ENCODE measurements around the gene ANKRD55. TPM values are rescaled to one million over a fixed set of nuclear protein-coding genes. Genes with fewer than 3 reads are reported as not detected.
"Not testable (repeated sequence)": the region's sequence is repeated elsewhere in the genome, so short reads cannot be mapped to it uniquely, and the experiment has no call there.

ANKRD55 gene
- total RNA-seq, 4 donors from 2014 or later: 0.44 to 0.46 TPM; not detected in 2

DNA sequence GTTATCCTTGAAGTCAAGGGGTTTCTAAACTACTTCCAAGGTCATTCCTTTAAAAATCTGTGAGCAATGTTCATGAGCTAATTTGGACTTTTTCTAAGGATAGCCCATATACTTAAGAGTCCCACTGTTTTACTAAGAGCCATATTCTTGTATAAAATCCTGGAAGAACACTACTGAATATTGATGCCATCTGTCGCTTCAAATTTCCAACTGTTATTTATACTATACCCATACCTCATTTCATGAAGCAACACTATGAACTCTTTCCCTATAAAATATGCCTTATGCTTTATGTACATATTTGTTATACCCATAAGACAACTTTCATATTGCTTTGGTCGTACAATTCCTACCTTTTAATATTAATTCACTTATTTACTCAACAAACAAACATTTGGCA is 12.4 kb upstream of the ANKRD55 start:
- DNase-seq (ENCODE audit: low spot score) (no peak), ATAC-seq (ENCODE audit: low FRiP score) (no peak)
- TF ChIP-seq, protein P1, sequence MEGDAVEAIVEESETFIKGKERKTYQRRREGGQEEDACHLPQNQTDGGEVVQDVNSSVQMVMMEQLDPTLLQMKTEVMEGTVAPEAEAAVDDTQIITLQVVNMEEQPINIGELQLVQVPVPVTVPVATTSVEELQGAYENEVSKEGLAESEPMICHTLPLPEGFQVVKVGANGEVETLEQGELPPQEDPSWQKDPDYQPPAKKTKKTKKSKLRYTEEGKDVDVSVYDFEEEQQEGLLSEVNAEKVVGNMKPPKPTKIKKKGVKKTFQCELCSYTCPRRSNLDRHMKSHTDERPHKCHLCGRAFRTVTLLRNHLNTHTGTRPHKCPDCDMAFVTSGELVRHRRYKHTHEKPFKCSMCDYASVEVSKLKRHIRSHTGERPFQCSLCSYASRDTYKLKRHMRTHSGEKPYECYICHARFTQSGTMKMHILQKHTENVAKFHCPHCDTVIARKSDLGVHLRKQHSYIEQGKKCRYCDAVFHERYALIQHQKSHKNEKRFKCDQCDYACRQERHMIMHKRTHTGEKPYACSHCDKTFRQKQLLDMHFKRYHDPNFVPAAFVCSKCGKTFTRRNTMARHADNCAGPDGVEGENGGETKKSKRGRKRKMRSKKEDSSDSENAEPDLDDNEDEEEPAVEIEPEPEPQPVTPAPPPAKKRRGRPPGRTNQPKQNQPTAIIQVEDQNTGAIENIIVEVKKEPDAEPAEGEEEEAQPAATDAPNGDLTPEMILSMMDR (IDR thresholded peaks at IDR 0.05): no peak

DNA sequence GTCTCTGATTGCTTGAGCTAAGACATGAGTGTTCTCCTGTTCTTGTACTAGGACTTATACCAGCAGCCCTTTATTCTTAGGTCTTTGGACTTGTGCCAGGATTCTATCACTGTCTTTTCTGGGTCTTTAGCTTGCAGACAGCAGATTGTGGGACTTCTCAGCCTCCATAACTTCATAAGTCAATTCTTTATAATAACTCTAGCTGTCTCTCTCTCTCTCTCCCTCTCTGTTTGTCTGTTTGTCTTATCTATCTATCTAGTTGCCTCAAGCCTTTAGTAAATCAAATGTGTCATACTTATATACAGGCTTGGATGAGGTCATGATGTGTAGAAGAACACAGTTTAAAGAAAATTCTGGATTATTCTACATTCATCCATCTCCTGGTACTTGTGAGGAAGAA is 11.5 kb upstream of the ANKRD55 start:
- ATAC-seq (ENCODE audit: low FRiP score) (no peak), DNase-seq (ENCODE audit: low spot score) (no peak)
- TF ChIP-seq, protein P1 (IDR thresholded peaks at IDR 0.05): no peak

DNA sequence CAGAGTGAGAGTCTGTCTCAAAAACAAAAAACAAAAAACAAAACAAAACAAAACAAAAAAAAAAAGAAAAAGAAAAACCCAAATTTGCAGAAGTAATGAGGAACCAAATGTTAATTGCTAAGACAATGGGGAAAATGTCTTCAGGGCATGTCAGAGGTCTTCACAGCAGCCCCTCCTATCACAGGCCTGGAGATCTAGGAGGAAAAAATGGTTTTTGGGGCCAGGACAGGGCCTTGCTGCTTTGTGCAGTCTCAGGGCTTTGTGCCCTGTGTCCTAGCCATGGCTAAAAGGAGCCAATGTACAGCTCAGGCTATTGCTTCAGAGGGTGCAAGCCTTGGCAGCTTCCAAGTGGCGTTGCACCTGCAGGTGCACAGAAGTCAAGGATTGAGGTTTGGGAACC is 9.1 kb upstream of the ANKRD55 start:
- not testable (repeated sequence) for ATAC-seq (ENCODE audit: low FRiP score); DNase-seq (ENCODE audit: low spot score)

DNA sequence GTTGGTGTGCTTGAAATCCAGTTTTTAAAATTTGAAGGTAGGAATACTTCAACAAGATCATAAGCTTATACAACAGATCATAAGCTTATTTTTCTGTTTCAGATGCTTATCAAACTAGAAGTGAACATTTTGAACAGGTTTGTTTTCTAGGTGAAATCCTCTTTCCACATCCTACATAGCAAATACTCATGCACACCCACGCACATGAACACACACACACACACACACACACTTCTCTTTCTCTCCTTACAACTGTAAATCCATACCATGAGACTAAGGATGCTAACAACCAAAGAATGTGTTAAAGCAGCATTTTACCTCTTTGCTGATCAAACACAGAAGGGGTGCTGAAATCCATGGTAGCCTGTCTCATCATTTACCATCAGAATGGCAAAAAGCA is 592 bp downstream of the ANKRD55 start:
- no peak for DNase-seq (ENCODE audit: low spot score)
- no peak for ATAC-seq (ENCODE audit: low FRiP score)
- TF ChIP-seq, protein P1 (IDR thresholded peaks at IDR 0.05): no peak

DNA sequence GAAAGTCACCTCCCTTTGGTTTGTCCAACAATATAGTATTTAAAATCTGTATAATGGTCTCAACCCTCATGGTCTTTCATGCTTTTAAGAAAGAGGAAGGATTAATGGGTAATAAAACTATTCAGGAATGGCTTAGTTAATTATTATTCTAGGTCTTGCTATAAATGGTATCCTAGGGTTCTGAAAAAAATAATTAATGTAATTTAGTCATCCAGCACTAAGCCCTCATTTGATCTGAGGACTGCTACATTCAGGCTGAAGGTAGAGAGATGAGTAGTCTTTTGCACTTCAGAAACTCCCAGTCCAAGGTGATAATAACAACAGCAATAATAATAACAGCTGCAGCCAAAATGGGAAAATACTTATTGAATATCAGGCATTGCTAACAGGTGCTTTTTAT is 2.6 kb downstream of the ANKRD55 start:
- ATAC-seq (ENCODE audit: low FRiP score) (no peak), DNase-seq (ENCODE audit: low spot score) (no peak)
- TF ChIP-seq, protein P1 (IDR thresholded peaks at IDR 0.05): no peak

DNA sequence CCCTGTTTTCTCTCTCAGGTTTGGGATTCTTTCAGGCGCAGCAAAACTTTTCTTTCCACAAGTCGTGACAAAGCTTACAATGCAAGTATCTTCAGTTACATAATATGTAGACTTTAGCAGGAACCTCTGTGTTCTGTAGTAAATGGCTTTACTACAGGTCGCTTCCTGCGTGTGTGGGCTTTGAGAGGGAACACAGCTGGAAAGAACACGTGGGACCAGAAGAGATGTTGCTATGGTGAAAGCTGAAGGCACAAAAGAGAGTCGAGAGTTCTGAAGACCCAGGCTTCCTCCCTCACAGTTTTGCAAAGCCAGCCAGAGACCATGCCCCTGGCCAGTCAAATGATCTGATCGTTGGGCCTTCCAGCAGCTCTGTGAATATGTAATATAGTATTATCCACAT is 4.0 kb downstream of the ANKRD55 start:
- DNase-seq (ENCODE audit: low spot score) (no peak), ATAC-seq (ENCODE audit: low FRiP score) (no peak)
- TF ChIP-seq, protein P1 (IDR thresholded peaks at IDR 0.05): no peak

DNA sequence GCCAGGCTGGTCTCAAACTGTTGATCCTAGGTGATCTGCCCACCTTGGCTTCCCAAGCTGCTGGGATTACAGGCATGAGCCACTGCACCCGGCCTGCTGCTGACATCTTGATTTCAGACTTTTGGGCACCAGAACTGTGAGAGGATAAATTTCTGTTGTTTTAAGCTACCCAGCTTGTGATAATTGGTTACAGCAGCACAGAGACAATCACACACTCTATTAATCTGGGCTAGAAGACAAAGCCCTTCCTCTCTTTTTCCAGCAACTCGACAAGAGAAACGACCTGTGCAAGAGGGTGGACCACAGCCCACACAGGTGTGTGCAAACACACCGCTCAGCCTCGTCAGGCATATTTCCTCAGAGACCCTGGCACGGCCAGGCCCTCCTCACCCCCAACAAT is 4.5 kb downstream of the ANKRD55 start:
- DNase-seq (ENCODE audit: low spot score): no peak
- TF ChIP-seq, protein P1 (IDR thresholded peaks at IDR 0.05): no peak
- ATAC-seq (ENCODE audit: low FRiP score): no peak

DNA sequence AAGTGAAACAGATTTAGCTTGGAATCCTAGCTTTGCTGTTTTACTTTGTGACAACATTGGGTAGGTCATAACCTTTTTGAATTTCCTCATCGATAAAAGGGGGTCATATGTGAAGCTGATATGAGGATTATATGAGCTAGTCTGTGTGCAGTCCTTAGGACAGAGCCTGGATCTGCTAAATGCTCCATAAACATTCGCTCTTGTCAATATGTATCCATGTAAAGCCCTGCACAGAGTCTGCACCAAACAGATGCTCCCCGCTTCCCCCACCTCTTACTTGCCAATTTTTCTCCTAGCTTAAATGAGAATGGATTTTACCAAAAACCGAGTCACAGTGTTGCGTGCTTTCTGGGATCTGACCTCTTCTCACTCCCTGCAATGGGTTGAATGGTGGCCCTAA is 5.4 kb downstream of the ANKRD55 start:
- ATAC-seq (ENCODE audit: low FRiP score) (no peak), DNase-seq (ENCODE audit: low spot score) (no peak)
- TF ChIP-seq, protein P1 (IDR thresholded peaks at IDR 0.05): no peak

DNA sequence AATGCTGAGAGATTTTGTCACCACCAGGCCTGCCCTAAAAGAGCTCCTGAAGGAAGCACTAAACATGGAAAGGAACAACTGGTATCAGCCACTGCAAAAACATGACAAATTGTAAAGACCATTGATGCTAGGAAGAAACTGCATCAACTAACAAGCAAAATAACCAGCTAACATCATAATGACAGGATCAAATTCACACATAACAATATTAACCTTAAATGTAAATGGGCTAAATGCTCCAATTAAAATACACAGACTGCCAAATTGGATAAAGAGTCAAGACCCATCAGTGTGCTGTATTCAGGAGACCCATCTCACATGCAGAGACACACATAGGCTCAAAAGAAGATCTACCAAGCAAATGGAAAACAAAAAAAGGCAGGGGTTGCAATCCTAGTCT is 9.8 kb downstream of the ANKRD55 start:
- ATAC-seq (ENCODE audit: low FRiP score); DNase-seq (ENCODE audit: low spot score): not testable (repeated sequence)

DNA sequence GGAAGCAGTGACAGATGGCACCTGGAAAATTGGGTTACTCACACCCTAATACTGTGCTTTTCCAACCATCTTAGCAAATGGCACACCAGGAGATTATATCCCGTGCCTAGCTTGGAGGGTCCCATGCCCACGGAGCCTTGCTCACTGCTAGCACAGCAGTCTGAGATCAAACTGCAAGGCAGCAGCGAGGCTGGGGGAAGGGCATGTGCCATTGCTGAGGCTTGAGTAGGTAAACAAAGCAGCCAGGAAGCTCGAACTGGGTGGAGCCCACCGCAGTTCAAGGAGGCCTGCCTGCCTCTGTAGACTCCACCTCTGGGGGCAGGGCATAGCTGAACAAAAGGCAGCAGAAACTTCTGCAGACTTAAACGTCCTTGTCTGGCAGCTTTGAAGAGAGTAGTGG is 11.5 kb downstream of the ANKRD55 start:
- not testable (repeated sequence) for ATAC-seq (ENCODE audit: low FRiP score); DNase-seq (ENCODE audit: low spot score)
